HepG2 (cell line): ENCODE data around the gene CDK2AP2. TPM values are rescaled to one million over a fixed set of nuclear protein-coding genes. Genes with fewer than 3 reads are reported as not detected.

Source experiments
- ATAC-seq: fragments of 200-7000 bp; cut with Tn5 transposase; 3 replicates; pipeline ENCODE4 v1.9.1; 2020; ENCODE audit warnings: mild to moderate bottlenecking, moderate library complexity
- BruUV-seq: library from RNA; stranded (reverse); fragments of 400-500 nt; replicated peaks from 2 replicates; lab custom pipeline; 2021; lab: Mats Ljungman, UMichigan
- CTCF ChIA-PET: fragments of 300-600 bp; formaldehyde crosslinking; extraction: SDS; loops from one replicate; lab custom pipeline; 2021; ENCODE audit warnings: low total read pairs, inconsistent platforms, low intra/inter-chr PET ratio; lab: Yijun Ruan, JAX
- POLR2A ChIA-PET: fragments of 350-600 bp; sonication (Branson Sonifier 250); formaldehyde crosslinking; loops from one replicate; lab custom pipeline; 2020; ENCODE audit warnings: antibody characterized with exemption, inconsistent platforms; lab: Yijun Ruan, JAX
- DNase-seq: peaks from one replicate; pipeline ENCODE4 v3.0.0-alpha.2; 2015; ENCODE audit warnings: low spot score
- FAIRE-seq: peaks from 3 replicates; lab custom pipeline; 2011; peaks lifted over from hg19 to GRCh38; lab: Jason Lieb, UNC
- H2AFZ ChIP-seq: one replicate; pipeline ENCODE4 v1.6.1; 2011; ENCODE audit warnings: low read length, inconsistent platforms
- H3K27ac ChIP-seq: fragments of 300-600 bp; 3 replicates; pipeline ENCODE4 v1.8.0; 2011; ENCODE audit warnings: mixed run types, mild to moderate bottlenecking, mixed read lengths, low read length, inconsistent platforms; ENCODE audit not compliant: insufficient read depth; ENCODE audit errors: extremely low read length
- H3K27me3 ChIP-seq, 2 experiments: fragments of 200-600 bp in 1 of 2; 2 replicates in 1 of 2; 3 replicates in 1 of 2; pipeline versions ENCODE4 v1.6.0 to v1.8.0; 2011; ENCODE audit warnings: low read length in 2 of 2, mild to moderate bottlenecking in 2 of 2, moderate library complexity in 2 of 2, inconsistent platforms in 1 of 2; ENCODE audit not compliant: insufficient read depth in 2 of 2, control insufficient read depth in 1 of 2
- H3K36me3 ChIP-seq, 2 experiments: fragments of 200-600 bp in 1 of 2; replicated peaks in 1 of 2; 2 replicates in 1 of 2; 3 replicates in 1 of 2; pipeline versions ENCODE4 v1.5.1 to v1.8.0; 2011; ENCODE audit warnings: low read length in 2 of 2, inconsistent platforms in 1 of 2; ENCODE audit not compliant: insufficient read depth in 2 of 2, control insufficient read depth in 1 of 2
- H3K4me1 ChIP-seq: 2 replicates; pipeline ENCODE4 v1.5.1; 2012; ENCODE audit warnings: low read length, inconsistent platforms; ENCODE audit not compliant: insufficient read depth
- H3K4me2 ChIP-seq: 2 replicates; pipeline ENCODE4 v1.6.0; 2011; ENCODE audit warnings: low read depth, low read length, inconsistent platforms
- H3K4me3 ChIP-seq, 3 experiments: fragments of 200-600 bp in 1 of 3; sonication (generic), shearing (Covaris generic) in 1 of 3; replicated peaks in 1 of 3; 2 replicates each; pipeline ENCODE4 v1.5.1; 2011 to 2016; ENCODE audit warnings: low read length in 3 of 3, inconsistent platforms in 2 of 3, low read depth in 2 of 3, mild to moderate bottlenecking in 2 of 3, control low read depth in 1 of 3, mixed read lengths in 1 of 3; ENCODE audit not compliant: insufficient read depth in 1 of 3
- H3K79me2 ChIP-seq: one replicate; pipeline ENCODE4 v1.6.1; 2011; ENCODE audit warnings: low read length, inconsistent platforms; ENCODE audit not compliant: insufficient read depth
- H3K9ac ChIP-seq: 2 replicates; pipeline ENCODE4 v1.6.0; 2011; ENCODE audit warnings: mild to moderate bottlenecking, low read depth, low read length, inconsistent platforms; ENCODE audit not compliant: insufficient read depth
- H3K9me3 ChIP-seq: 2 replicates; pipeline ENCODE4 v1.5.1; 2012; ENCODE audit warnings: mild to moderate bottlenecking, low read length
- H4K20me1 ChIP-seq: 2 replicates; pipeline ENCODE4 v1.6.0; 2011; ENCODE audit warnings: inconsistent platforms, mild to moderate bottlenecking, low read length, moderate library complexity; ENCODE audit not compliant: insufficient read depth
- SOX13 ChIP-seq, 3 experiments: fragments of 450-650 bp in 1 of 3; sonication (generic) in 1 of 3; formaldehyde crosslinking in 1 of 3; IDR thresholded peaks in 2 of 3; conservative IDR thresholded peaks in 1 of 3; 2 replicates each; pipeline versions ENCODE4 v1.5.0 to v1.6.1; 2016 to 2020; ENCODE audit warnings: antibody characterized with exemption in 1 of 3, mild to moderate bottlenecking in 1 of 3, missing compliant biosample characterization in 1 of 3, missing genetic modification reagents in 1 of 3, moderate library complexity in 1 of 3
- SRSF4 ChIP-seq: fragments of 200-400 bp; formaldehyde crosslinking; IDR thresholded peaks from one replicate; pipeline ENCODE4 v1.6.1; 2018; ENCODE audit warnings: mild to moderate bottlenecking, low read depth, low read length, moderate library complexity; ENCODE audit not compliant: poor library complexity, severe bottlenecking
- ZFX ChIP-seq: sonication (generic); formaldehyde crosslinking; IDR thresholded peaks from 2 replicates; pipeline ENCODE4 v1.4.0; 2020; ENCODE audit warnings: mild to moderate bottlenecking, low read depth, missing genetic modification reagents, moderate library complexity
- ZNF281 ChIP-seq: sonication (generic); formaldehyde crosslinking; IDR thresholded peaks from 2 replicates; pipeline ENCODE4 v1.4.0; 2020; ENCODE audit warnings: missing genetic modification reagents, borderline replicate concordance
- ZNF432 ChIP-seq: sonication (generic); formaldehyde crosslinking; IDR thresholded peaks from 2 replicates; pipeline ENCODE4 v1.5.0; 2020; ENCODE audit warnings: missing genetic modification reagents, mild to moderate bottlenecking, borderline replicate concordance
- ZNF687 ChIP-seq: sonication (generic); formaldehyde crosslinking; IDR thresholded peaks from 2 replicates; pipeline ENCODE4 v1.5.1; 2020; ENCODE audit warnings: mild to moderate bottlenecking, missing genetic modification reagents, moderate library complexity
- WGBS: methylation state at CpG from one replicate; pipeline ENCODE4 v1.1.6; 2017; ENCODE audit warnings: low lambda C conversion rate; 5-methylcytosine and 5-hydroxymethylcytosine counted together
- in situ Hi-C: cut with HindIII; loops from 2 replicates; pipeline ENCODE4 v1.10.0; 2017; ENCODE audit warnings: low pct_unique_long_range_greater_than_20kb; ENCODE audit not compliant: extremely low pct_ligation_motif_present
- intact Hi-C: fragments of 100-400 bp; cut with micrococcal nuclease; formaldehyde crosslinking; loops from one replicate; pipeline ENCODE4 v1.10.0; 2022; ENCODE audit not compliant: unreplicated experiment
- polyA plus RNA-seq, 8 experiments: library from polyadenylated mRNA; depleted of rRNA in 3 of 8; stranded (reverse) in 7 of 8; unstranded in 1 of 8; fragments of >200 nt; fragmentation: Illumina TruSeq in 4 of 8; extraction: Trizol in 4 of 8; gene quantifications; 2 replicates each; pipeline versions ENCODE4 v1.2.1 to v1.2.3, GENCODE V29; 2011 to 2016; ENCODE audit warnings: low read depth in 4 of 8, missing spikeins in 1 of 8, mixed read lengths in 1 of 8; ENCODE audit not compliant: insufficient read depth in 1 of 8
- total RNA-seq, 5 experiments: library from RNA; depleted of rRNA; stranded (reverse); fragments of >200 nt; fragmentation: Illumina TruSeq; extraction: Trizol; gene quantifications; 2 replicates each; pipeline ENCODE4 v1.2.3, GENCODE V29; 2016; ENCODE audit warnings: low read depth in 1 of 5

The CDK2AP2 gene
- total and polyA plus RNA-seq, 2 of the 13 experiments (the other 11 are each of a cell fraction or from before 2014, with no cell fraction given) = 15.0 to 23.2 TPM

- TF ChIP-seq SOX13 (IDR thresholded peaks at IDR 0.05) (no peak), SOX13 (CRISPR knock-in tag; conservative IDR thresholded peaks at IDR 0.05 in 1 of 2, IDR thresholded peaks at IDR 0.05 in 1 of 2) (no peak), ZFX (peak; percentile 8; the same call in 1 of the 2 replicates), ZNF432 (no peak)
Observed at GRCh38 chr11:67466962-67467771, 40.8 kb downstream of the CDK2AP2 start (continued).

GRCh38 chr11:67466367-67466766 lies 41.6 kb downstream of the CDK2AP2 start:
- H3K36me3 ChIP-seq = no peaks in the 10 kb centered on the region
- TF ChIP-seq ZNF687 = 0 out of 2 replicates have a peak, but pooled peaks have one; percentile 2
- peak; percentile 58; the same call in 1 of the 2 replicates for TF ChIP-seq ZNF281 (CRISPR knock-in tag)
- no peak for TF ChIP-seq SRSF4
- no peak overlapping the region for H3K4me2 ChIP-seq
- H3K4me3 ChIP-seq = no peak overlapping the region
- intact Hi-C loops (no loop called here), in situ Hi-C loops (loop anchor here (5.0 kb wide), 1 partner anchor 64 kb away; the partner anchor contains the start of genes PPP1CA and TBC1D10C)
- ChIA-PET POLR2A (interaction anchor here (2.2 to 2.5 kb wide), 2 partner anchors 65 to 75 kb away, joined by 10 to 16 read pairs; partner anchors contain the start of genes PPP1CA and RAD9A), CTCF (no interaction called here)
- H4K20me1 ChIP-seq = no peaks in the 10 kb centered on the region
- 94% methylated on average over 5 of the region's 5 CpGs for WGBS
- no peak overlapping the region for H3K27ac ChIP-seq
- no peaks in the 10 kb centered on the region for H3K9me3 ChIP-seq
- no TSS peak for BruUV-seq
- no peak overlapping the region for H2AFZ ChIP-seq
- H3K9ac ChIP-seq = no peak overlapping the region
- no peaks in the 10 kb centered on the region for H3K27me3 ChIP-seq
- FAIRE-seq = no peak
- H3K4me1 ChIP-seq = peaks cover 56% of the 10 kb centered on the region
- ATAC-seq = no peak
- DNase-seq = no peak
- no peaks in the 10 kb centered on the region for H3K79me2 ChIP-seq
